Activated CD4-positive, CD25-positive, alpha-beta regulatory T cell treated with anti-CD3 and anti-CD28 coated beads, Interleukin-2, amount 50 U/mL, for 24 hours (primary cell): ENCODE measurements around the gene ATPAF1.

Experiments
- ATAC-seq, 2 donors: fragments of 150-1000 bp; cut with Tn5 transposase; one replicate each; pipeline ENCODE4 v1.10.0; 2021; ENCODE audit warnings: mild to moderate bottlenecking in 1 of 2, moderate library complexity in 1 of 2

ATPAF1 gene

GRCh38 chr1:46583494-46583893, 84.7 kb downstream of the ATPAF1 start:
- ATAC-seq: no peak

GRCh38 chr1:46582972-46583371, 85.2 kb downstream of the ATPAF1 start:
- ATAC-seq: no peak
